Pons (tissue), 1 donor: ENCODE measurements around the gene CEP83.

Experiments used
- DNase-seq: peaks from one replicate; pipeline ENCODE4 v3.0.0-alpha.2; 2016; ENCODE audit warnings: low spot score

The CEP83 gene

DNA sequence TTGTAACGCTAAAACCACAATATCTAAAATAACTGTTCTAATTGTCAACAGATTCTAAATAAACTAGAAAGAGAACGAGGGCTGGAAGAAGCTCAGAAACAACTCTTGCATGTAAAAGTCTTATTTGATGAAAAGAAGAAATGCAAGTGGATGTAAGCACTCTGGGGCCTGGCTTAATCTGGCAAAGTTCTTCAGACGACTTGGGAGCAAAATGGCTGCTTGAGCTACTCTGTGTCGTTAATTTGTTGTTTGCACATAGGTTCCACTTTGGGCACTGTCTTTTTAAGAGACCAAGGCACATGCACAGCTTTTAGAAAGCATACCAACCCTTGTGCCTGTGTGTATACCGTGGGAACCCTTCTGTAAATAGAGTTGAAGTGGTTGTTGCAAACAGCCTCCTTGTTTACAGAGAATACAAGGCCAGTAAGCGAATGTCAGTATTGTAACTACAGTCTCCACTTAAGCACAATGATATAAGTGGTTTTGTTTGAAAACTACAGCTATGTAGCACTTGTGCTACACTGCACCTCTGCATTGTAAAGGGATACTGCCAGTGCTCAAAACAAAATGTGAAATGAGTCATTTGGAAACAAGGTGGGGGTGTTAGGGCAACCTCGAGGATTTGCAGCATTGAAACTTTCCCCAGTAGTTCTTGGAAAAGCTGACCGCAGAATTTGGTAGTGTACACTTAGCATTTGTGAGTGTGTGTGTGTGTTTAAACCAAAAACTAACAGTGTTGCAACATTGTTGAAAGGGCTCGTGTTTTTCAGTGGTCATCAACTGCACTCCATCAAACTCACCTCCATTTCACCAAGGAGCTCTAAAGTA is 154.3 kb downstream of the CEP83 start:
- DNase-seq, result no peak

DNA sequence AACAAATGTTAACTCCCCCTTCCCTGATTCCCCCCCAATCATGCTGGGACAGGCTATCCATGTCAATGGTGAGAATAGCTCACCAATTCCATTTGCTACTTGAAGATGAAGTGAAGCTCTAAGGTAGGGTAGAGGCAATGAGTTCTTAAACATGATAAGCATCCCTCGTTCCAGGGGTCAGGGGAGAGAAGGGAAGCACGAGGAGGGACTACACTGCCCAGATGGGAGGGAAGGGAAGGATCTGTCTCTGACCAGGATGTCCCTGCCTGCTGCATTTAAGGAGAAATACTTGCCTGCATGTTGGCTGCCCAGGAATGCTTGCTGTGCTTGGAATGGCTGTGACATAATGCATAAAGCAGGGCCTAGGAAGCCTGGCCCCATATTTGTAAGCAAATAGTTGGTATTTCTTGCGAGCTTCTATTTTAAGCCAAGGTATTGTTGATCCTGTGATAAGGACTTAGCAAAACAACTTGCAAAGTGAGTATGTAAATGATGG is 155.1 kb downstream of the CEP83 start:
- no peak for DNase-seq

DNA sequence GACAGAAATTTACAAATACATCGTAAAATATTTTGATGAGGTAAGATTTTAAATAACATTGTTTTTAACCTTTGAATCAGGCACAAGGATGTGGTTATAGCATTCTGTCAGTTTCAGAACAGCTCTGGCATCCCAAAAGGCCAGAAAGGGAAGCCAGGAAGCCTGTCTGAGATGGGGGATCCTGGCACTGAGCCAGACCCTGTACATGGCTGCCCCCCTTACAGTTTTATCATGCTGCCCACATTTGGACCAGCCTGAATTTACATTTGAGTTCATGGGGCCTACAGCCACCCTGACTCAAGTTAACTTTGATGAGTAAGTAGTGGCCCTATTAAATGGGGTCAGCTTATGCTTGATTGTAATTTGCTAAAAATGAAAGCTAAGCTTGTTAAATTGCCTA is 155.7 kb downstream of the CEP83 start:
- no peak for DNase-seq

DNA sequence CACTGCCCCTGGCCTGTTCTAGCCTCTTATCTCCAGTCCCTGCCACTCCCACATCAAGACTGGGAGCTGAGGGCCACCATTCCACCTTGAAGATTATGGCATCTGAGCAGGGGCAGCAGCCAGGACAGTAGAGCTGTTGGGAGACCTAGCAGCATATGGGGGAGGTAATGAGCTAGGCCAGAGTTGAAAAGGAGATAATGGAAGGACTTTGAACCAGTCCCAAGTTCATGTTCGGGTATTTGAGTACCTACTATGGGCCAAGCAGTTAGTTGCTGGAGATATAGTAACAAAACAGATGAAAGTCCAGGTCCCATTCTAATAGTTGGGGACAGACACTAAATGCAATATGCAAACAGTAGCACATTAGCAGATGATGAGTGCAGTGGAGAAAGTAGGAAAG is 159.8 kb downstream of the CEP83 start:
- DNase-seq, result no peak

DNA sequence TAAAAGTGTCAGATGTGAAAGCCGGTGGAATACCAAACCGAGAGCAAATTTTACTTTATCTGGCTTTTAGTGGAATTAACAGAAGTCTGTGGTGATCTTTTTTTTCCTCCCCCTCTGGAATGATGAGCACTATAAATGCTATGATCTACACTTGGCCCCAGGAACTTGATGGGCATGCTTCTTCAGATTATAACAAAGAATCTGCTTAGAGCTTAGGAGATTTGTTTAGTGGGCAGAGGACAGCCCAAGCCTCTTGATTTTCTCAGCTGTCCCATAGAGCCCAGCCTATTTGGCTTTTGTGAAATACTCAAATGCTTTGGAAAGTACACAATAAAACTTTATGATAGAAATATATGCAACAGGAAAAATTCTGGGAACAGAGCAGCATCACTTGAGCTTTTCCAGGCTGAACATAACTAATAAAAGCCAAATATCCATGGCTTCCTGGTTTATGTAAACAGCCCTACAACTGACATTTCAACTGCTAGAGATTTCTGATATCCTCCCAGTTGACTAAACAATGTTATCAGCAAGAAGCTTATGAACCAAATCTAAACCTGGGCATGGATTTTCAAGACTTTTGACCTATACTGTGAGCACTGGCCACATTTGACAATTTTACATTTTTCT is 161.7 kb downstream of the CEP83 start:
- no peak for DNase-seq

DNA sequence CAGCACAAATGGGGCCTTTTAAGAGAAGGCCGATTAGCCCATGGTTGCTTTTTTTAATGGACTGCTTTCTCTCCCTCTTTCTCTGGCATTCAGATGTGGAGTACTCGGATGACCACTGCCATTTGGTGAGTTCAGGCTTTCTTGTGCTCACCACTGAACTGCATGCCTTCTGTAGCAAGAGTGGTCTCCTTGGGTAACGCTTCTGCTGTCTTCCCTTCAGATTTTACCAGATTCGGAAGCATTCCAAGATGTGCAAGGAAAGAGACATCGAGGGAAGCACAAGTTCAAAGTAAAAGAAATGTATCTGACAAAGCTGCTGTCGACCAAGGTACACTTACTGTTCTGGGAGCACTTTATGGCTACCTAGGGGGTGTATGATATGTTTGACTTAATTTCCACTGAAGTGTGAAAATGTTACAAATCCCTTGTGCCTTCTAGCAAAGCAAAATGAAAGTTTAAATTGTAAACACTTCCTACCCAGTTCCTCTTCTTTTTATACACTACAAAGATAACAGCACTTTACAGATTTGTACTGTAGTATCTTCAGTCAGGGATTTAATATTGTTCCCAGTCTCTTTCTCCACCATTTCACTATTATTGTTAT is 162.5 kb downstream of the CEP83 start:
- DNase-seq, result no peak

DNA sequence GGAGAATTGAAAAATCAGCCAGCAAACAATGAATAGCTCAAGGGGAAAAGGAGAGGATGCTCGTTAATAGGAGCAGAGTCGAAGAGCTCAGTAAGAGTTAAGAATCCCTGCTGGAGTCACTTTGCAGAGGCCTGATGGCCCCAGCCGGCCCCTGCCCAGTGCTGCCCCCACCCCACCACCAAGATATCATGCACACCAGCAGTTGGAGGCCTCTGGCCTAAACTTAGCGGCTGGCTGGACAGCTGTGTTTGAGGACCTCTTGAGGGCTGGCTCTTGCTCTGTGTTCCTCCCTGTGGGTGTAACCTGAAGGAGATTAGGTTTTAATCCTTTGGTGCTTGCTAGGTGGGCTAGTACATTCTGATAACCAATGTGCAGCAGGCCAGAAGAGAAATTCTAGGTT is 169.3 kb downstream of the CEP83 start:
- no peak for DNase-seq

DNA sequence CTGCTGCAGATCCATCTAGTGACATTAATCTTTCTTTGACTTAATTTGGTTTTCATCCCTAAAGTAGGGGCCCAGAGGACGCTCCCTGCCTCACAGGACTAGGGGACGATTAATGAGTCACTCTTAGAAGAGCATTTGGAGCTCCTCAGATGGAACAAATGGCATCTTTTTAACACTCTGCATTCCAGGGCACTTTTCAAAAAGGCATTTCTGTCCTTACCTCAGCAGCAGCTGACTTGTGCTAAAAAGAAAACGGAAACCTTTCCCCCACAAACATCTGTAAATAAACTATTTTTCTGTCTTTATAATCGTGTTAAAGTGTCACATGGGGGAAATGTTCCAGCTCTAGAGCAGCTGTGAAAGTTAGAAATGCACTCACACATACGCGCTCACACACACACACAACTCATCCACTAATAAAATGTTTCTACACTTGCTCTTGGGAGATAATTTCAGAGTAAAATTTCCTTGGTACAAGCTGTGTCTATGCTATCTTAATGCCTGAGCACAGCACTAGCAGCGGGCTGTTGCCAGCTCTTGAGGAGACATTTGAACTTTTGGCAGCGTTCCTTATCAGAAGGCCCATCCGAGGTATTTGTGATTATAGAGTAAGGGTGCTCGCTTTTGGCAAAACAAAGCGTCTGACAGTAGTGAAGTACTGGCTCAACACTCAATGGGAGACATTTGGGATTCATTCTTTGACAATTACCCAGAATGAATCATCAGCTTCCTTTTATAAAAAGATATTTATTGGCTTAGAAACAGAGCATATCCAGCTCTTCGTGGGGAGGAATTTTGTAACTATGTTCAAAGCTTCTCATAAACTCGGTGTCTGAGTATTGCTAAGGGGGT is 170.0 kb downstream of the CEP83 start:
- no peak for DNase-seq

DNA sequence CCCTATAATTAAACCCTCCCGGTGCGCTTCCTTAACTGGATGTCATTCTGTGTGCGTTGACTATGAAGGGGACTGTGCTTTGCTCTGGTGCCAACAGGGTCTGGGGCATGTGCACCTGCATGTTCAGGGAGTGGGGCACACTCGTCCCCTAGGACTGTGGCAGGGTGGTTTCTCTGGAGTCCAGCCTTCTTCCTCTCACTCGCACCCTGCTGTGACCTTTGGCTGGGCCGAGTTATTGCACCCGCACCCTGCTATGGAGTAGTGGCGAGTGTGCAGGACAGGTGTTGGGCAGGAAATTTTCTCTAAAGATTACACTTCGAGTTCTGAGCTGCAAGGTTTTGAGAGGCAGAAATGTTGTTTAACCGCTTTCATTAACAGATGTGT is 172.4 kb downstream of the CEP83 start:
- DNase-seq, result no peak

DNA sequence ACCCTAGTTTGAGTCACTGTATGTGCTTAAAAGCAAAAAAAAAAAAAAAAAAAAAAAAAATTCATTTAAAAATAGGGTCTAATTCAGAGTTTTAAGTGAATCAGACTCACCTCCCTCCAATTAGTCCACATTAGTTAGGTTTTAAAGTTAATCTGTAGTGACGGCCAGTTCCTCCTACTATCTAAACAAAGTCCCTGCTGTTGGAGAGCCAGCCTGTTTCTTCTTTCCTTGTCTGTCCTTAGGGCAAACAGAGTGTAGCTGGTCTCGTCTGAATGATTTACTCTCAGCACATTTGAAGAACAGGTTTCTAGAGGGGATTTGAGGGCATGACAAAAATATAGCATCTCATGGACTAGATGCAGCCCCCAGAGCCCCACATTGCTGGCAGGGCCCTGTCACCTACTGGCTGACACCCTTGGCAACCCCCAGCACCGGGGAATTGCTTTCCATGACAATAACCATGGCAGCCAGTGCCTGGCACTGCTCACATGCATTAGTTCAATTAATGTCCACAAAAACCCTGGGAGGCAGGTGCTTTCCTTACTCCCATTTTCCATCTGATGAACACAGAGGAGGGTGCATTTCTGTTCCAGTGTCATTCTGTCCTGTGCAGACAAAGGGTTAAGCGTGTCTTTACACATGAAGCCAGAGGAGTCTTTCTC is 173.0 kb downstream of the CEP83 start:
- no peak for DNase-seq

DNA sequence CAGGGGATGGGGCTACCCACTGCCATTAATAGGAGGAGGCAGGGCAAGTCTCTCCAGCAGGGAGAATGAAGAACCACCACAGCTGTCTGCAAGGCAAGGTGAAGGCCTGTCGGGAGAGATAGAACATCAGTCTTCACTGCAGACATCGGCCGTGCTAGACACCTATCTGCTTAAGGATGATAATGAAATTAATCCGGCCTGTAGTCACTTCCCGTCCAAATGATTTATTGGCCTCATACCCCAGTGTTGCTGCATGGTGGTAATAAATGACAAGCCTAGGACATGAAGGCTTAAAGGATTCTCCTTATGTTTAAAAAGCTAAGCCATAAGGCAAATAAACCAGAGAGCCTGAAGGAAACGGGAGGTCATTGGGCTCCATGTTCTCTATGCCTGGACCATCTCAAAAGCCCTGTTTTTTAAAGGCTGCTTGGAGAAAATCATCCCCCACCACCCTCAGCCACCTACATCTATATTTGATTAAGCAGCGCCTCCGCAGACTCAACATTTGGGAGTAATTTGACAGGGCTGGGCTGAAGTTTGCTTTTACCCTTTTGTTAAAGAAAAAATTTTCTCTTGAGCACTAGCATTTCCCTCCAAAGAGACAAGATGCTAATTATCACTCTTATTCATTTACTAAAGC is 173.6 kb downstream of the CEP83 start:
- DNase-seq, result no peak

DNA sequence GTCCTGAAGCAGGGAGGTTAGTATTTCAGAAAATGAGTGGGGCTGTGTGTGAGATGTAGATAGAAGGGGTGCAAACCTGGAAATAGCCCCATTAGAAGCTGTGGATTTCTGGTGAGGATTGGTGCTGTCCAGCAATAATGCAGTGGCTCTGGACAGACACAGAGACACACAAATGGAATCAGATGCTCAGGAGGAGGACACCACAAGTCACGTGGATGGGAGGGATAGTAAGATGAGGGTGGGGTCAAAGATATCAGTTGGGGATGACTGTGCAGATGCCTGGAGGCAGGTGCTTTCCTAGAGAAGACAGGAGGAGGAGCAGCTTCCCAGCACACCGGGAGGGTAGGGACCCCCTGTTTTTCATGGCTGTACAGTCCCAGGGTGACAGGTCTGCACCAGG is 174.8 kb downstream of the CEP83 start:
- no peak for DNase-seq

DNA sequence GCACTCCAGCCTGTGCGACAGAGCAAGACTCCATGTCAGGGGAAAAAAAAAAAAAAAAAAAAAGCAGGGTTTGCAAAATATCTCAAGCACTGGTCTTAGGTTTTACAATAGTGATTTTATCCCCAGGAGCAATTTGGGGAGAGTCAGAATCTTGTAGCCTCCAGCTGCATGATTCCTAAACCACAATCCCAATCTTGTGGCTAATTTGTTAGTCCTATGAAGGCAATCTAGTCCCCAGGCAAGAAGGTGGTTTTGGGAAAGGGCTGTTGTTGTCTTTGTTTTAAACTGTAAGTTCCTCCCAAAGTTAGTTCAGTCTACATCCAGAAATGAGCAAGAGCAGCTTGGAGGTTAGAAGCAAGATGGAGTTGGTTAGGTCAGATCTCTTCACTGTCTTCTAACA is 175.6 kb downstream of the CEP83 start:
- DNase-seq, result no peak

DNA sequence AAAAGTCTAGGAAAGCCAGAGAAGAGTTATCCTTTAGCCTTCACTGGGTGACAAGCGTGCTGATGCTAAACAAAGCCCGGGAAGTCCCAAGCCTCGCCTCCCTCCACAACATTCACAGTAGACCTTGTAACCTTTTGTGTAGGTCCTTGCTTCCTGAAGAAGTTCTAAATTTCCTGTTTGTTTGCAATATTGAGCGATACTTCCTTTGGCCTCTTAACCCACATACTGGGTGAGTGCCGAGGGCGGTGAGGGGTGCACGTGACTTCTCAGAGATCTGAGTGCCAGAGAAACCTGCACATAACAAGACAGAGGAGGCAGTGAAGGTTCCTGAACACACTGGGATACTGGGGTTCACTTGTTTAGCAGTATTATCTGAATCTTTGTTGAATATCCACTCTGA is 177.0 kb downstream of the CEP83 start:
- no peak for DNase-seq

DNA sequence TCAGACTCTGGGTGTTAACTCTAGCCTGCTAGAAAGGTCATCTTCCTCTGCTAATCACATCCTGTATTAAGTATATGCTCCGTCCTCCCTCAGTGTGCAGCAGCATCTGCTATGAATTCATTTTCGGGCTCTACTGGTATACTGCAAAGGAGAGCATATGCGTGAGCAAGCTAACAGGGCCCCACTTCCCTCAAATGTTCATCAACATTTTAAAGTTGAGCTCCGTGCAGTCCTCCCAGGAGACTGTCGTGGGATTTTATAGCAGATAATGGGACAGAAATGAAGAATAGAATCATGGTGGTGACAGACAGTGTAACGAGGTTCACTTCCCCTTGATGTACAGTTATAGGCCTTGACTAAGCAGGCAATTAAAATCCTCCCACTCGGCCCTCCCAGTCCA is 179.6 kb downstream of the CEP83 start:
- DNase-seq, result no peak

DNA sequence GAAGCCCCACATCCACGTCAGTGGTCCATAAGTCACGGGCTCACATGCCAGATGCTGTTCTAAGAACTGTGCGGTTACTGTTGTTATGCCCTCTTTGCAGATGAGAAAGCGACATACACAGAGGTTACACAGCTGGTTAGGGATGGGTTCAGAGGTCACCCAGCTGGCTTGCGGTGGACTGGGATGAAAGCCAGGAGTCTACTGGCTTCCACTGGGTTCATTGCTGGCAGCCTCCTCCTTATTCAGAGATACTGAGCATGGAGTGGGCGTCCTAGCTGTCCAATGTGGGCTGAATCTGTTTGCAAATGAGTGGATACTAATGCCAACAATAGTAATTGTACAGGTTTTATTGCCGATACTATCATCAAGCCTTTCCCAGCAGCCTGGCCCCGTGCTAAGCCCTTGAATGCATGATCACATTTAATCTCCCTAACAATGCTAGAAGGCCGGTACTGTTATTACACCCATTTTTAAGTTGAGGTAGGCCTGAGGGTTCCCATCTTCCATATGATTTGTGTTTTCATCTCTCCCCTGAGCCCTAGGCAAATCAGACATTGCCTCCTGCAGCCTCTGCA is 182.2 kb downstream of the CEP83 start:
- DNase-seq, result peak; percentile 44

DNA sequence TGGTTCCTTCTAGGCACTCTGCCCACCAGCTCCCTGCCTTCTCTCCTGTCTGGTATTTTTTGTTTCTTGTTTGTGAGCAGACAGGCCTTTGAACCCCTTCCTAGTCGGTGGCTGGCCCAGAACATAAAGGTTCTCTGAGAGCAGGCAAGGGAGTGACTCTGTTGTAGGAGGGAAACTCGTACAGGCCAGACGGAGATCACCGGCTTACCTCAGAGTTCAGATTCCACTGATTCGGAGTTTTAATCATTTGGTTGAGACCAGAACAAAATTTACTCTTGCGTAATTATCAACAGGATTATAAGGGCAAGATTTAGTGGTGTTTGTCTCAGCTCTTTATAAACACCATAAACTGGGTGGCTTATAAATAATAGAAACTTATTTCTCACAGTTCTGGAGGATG is 182.9 kb downstream of the CEP83 start:
- DNase-seq, result no peak

DNA sequence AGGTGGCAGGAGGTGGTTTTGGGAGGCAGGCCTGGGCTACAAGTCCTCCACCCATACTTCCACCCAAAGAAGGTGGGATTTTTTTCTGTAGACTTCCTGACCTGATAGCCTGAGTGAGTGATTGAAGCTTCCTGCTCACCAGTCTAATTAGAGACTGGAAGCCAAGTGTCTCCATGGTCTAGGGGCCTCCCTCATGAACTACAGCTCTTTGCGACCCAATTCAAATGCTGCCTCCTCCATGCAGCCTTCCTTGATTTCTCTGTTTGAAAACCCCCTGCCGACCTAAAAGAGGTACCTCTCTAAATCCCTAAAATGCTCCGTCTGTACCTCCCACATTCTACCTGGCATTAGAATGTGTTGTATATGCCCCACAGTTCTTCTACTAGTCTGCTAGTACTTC is 186.4 kb downstream of the CEP83 start:
- no peak for DNase-seq

DNA sequence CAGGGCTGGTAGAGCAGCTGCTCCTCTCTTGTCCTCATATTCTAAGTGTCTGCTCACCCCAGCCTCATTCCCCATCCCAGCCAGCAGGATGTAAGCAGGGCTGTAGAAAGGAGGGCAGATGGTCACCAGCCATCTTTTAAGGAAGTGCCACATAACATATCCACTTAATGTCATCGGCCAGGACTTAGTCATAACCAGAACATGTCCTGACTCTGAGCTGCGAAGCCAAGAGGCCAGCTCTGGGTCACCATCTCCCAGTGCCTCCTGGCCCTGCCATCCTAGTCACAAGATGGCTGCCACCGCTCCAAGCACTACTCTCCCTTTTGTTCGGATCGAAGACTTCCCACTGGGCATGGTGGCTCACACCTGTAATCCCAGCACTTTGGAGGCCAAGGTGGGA is 187.4 kb downstream of the CEP83 start:
- no peak for DNase-seq

DNA sequence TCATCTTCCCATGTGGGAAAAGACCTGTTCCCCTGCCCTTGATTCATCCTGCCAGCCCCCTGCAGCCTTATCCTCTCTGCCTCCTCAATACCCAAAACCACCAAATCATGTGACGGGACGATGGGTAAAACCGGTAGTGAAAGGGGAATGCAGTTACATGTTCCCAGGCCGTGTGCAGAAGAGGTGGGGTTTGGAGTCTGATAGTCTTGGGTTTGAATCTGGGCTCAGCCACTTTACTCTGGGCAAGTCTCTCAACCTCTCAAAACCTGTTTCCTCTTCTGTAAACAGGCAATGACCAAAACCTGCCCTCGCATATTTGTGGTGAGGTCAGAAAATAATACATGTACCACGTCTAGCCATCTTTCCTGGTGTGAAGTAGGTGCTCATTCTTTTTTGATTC is 188.3 kb downstream of the CEP83 start:
- no peak for DNase-seq
